Middle frontal gyrus (tissue), 1 donor: ENCODE results near the gene DUSP16.
"Not testable (repeated sequence)": the region's sequence is repeated elsewhere in the genome, so short reads cannot be mapped to it uniquely, and the experiment has no call there.

Source experiments
- DNase-seq: peaks from one replicate; pipeline ENCODE4 v3.0.0-alpha.2; 2015; ENCODE audit warnings: low spot score; ENCODE audit errors: extremely low spot score

DUSP16 gene

GRCh38 chr12:12585115-12585863, 22.6 kb upstream of the DUSP16 start:
- DNase-seq: no peak

DNA sequence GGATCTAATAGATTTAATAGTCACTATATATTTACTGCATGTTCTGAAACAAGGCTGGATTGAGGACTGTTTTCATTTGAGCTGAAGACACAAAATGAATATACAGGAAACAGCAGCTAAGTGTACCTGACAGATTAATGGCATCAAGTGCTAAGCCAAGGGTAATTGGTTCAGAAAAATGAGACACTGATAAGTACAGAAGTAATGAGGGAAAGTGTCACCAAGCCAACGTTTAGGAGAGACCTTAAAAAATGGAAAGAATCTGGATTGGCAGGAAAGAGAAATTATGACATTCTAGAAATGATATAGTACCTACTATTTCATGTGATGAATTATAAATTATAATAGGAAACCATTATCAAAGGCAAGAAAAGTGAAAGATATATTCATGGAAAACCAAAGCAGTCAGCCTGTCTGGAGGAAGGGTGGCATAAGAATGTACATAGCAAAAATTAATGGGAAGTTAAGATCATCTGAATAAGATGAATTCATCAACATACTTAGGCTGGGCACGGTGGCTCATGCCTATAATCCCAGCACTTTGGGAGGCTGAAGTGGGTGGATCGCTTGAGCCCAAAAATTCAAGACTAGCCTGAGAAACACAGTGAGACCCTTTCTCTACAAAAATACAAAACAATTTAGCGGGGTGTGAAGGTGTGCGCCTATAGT, 21.0 kb upstream of the DUSP16 start:
- no peak for DNase-seq

GRCh38 chr12:12582895-12583303, 20.2 kb upstream of the DUSP16 start:
- DNase-seq: no peak

- no peak for DNase-seq
These were observed 19.7 kb upstream of the DUSP16 start for GRCh38 chr12:12582193-12582881.

DNA sequence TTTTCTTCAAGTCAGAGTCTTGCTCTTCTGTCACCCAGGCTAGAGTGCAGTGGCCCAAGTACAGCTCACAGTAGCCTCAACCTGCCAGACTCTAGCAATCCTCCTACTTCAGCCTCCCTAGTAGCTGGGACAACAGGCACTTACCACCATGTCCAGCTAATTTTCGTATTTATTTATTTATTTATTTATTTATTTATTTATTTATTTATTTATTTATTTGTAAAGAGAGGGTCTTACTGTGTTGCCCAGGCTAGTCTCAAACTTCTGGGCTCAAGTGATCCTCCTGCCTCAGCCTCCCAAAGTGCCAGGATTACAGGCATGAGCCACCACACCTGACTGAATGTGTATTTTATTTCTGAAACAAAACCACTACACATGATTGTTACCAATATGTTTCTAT, 18.1 kb upstream of the DUSP16 start:
- not testable (repeated sequence) for DNase-seq

- no peak for DNase-seq
These were observed 15.1 kb upstream of the DUSP16 start for GRCh38 chr12:12577786-12578185.

- DNase-seq: no peak
These were observed 10.0 kb upstream of the DUSP16 start for GRCh38 chr12:12572659-12573058.

- not testable (repeated sequence) for DNase-seq
These were observed 3.3 kb upstream of the DUSP16 start for GRCh38 chr12:12565971-12566370.

- no peak for DNase-seq
These were observed 2.2 kb upstream of the DUSP16 start for GRCh38 chr12:12564911-12565310.

GRCh38 chr12:12563290-12563928, 746 bp upstream of the DUSP16 start:
- DNase-seq: no peak

GRCh38 chr12:12562016-12562483, 613 bp downstream of the DUSP16 start:
- DNase-seq: no peak

- no peak for DNase-seq
These were observed 1.2 kb downstream of the DUSP16 start for GRCh38 chr12:12561371-12562015.

DNA sequence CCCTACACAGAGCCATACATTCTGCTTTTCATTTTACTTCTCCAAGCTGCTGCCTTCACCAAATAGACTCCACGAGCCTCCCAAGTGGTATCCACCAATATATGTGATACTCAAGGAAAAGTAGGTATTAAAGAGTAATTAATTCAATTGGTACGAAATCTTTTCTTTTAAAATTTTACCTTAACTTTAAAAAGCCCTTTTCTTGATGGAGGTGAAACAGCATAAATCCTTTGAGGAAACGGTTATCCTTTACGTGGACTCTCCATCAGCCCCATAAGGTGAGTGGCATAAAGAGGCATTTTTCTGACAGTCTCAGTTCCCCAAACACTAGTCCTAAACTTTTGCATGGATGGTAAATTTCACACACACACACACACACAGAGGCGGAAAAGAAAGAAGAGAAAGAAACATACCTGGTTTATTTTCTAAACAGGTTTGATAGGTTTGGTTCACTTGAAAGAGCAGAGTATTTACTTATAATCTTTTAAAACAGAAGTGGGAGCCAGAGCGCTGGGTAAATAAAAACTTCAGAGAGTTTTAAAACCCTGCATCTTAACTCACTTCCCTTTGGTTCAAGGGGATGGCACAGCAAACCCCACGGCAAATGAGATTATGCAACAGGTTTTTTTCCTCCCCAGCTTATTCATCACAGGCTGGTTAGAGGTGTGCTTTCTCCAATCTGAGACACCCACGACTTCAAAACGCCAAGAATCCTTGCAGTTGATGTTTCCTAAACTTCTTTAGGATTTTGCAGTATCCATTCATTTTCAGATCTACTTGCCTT, 1.9 kb downstream of the DUSP16 start:
- DNase-seq: no peak

DNA sequence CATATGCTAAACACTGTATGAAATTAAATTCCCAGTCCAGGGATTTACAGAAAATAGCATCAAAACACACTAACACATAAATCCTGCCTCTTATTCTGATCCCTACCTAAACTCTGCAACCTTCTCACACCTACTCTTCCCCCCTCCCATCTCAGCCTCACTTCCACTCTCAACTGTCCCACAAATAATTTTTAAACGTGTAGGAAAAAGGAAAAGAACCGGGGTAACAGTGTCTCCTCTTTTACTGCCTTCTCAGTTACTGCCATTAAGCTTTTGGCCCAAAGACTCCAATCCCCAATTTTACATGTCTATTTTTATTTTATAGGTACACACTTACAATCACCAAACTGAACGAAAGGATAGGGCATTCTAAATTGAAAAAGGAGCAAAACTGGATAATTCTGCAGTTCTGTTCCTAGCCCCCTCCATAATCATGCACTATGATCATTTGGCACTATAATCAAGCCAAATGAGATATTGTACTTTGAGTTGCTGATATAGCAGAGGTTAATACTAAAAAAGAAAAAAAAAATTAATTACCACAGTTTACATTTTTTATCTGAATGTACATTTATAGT, 2.9 kb downstream of the DUSP16 start:
- no peak for DNase-seq

- no peak for DNase-seq
These were observed 4.4 kb downstream of the DUSP16 start for GRCh38 chr12:12558291-12558690.

- DNase-seq: no peak
These were observed 4.9 kb downstream of the DUSP16 start for GRCh38 chr12:12557733-12558132.

DNA sequence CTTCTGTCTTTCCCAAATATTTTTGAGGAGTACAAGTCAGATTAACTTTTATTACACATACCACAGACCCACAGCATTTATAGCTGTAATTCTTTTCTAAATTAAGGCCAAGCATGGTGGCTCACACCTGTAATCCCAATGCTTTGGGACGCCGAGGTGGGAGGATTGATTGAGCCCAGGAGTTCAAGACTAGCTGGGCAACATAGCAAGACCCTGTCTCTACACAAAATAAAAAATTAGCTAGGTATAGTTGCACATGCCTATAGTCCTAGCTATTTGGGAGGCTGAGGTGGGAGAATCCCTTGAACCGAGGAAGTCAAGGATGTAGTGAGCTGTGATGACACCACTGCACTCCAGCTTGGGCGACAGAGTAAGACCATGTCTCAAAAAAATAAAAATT, 7.0 kb downstream of the DUSP16 start:
- no peak for DNase-seq

DNA sequence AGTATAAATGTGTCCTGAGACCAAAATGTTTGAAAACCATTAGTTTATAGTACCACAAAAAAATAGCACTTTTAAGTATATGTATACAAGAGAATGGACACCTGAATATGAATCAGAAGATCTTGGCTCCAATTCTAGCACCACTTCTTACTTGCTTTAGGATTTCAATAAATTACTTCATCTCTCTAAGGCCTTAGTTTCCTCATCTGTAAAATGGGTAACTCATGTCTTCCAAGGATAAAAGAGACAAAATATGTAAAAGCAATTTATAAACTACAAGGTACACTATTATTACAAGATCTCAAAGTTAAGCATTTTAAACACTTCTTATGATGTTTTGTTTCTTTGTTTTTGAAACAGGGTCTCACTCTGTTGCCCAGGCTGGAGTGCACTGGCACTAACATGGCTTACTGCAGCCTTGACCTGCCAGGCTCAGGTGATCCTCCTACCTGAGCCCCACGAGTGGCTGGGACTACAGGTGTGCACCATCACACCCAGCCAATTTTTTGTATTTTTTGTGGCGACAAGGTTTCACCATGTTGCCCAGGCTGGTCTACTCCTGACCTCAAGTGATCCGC, 9.4 kb downstream of the DUSP16 start:
- DNase-seq: no peak

- no peak for DNase-seq
These were observed 11.5 kb downstream of the DUSP16 start for GRCh38 chr12:12551115-12551514.

GRCh38 chr12:12550277-12550676, 12.4 kb downstream of the DUSP16 start:
- no peak for DNase-seq
